Measurements from ENCODE around the gene SMAD5. TPM values are rescaled to one million over a fixed set of nuclear protein-coding genes. Genes with fewer than 3 reads are reported as not detected.

SMAD5 gene
- total RNA-seq, 2 experiments from 2014 or later: 9.6 to 10.9 TPM

- Mint-ChIP-seq H3K4me3 (no peak overlapping the region), H3K36me3 (no peaks in the 10 kb centered on the region), H3K27ac (no peak overlapping the region), H3K27me3 (peaks cover 2% of the 10 kb centered on the region), H3K4me1 (ENCODE audit: low read depth) (peaks cover 2% of the 10 kb centered on the region), H3K9me3 (no peaks in the 10 kb centered on the region)
- CTCF ChIA-PET: interaction anchor here (0.6 kb wide), 1 partner anchor 11 kb away, joined by 3 read pairs; no protein-coding TSS in a partner anchor
- POLR2A ChIA-PET: no interaction called here
- DNase-seq: no peak
- intact Hi-C loops (cut with micrococcal nuclease): no loop called here
Observed at GRCh38 chr5:136145030-136145429, 12.4 kb downstream of the SMAD5 start.

GRCh38 chr5:136146201-136146600, 13.6 kb downstream of the SMAD5 start:
- Mint-ChIP-seq H3K36me3 (no peaks in the 10 kb centered on the region), H3K9me3 (no peaks in the 10 kb centered on the region), H3K4me1 (ENCODE audit: low read depth) (peaks cover 2% of the 10 kb centered on the region), H3K4me3 (no peak overlapping the region), H3K27me3 (peaks cover 2% of the 10 kb centered on the region), H3K27ac (no peak overlapping the region)
- CTCF ChIA-PET: interaction anchor here (0.9 kb wide), 1 partner anchor 83 kb away, joined by 3 read pairs; no protein-coding TSS in a partner anchor
- POLR2A ChIA-PET: no interaction called here
- DNase-seq: no peak
- intact Hi-C loops (cut with micrococcal nuclease): no loop called here

GRCh38 chr5:136147632-136148031, 15.0 kb downstream of the SMAD5 start:
- no peak overlapping the region for H3K27ac Mint-ChIP-seq
- H3K4me1 Mint-ChIP-seq (ENCODE audit: low read depth): peaks cover 2% of the 10 kb centered on the region
- ChIA-PET CTCF (interaction anchor here (1.0 kb wide), 1 partner anchor 66 kb away, joined by 4 read pairs; no protein-coding TSS in a partner anchor), POLR2A (no interaction called here)
- no peak for DNase-seq
- no peaks in the 10 kb centered on the region for H3K36me3 Mint-ChIP-seq
- H3K4me3 Mint-ChIP-seq: no peak overlapping the region
- H3K9me3 Mint-ChIP-seq: no peaks in the 10 kb centered on the region
- H3K27me3 Mint-ChIP-seq: peaks cover 2% of the 10 kb centered on the region
- intact Hi-C loops (cut with micrococcal nuclease): no loop called here

GRCh38 chr5:136149891-136150290, 17.2 kb downstream of the SMAD5 start:
- H3K4me1 Mint-ChIP-seq (ENCODE audit: low read depth): peaks cover 2% of the 10 kb centered on the region
- no peaks in the 10 kb centered on the region for H3K9me3 Mint-ChIP-seq
- ChIA-PET CTCF (no interaction called here), POLR2A (no interaction called here)
- peaks cover 2% of the 10 kb centered on the region for H3K27me3 Mint-ChIP-seq
- H3K4me3 Mint-ChIP-seq: no peak overlapping the region
- H3K36me3 Mint-ChIP-seq: peaks cover 6% of the 10 kb centered on the region
- no peak overlapping the region for H3K27ac Mint-ChIP-seq
- intact Hi-C loops (cut with micrococcal nuclease): no loop called here
- no peak for DNase-seq

GRCh38 chr5:136153581-136154236, 21.1 kb downstream of the SMAD5 start:
- Mint-ChIP-seq H3K4me3 (no peak overlapping the region), H3K9me3 (no peaks in the 10 kb centered on the region), H3K4me1 (ENCODE audit: low read depth) (no peaks in the 10 kb centered on the region), H3K36me3 (peaks cover 7% of the 10 kb centered on the region), H3K27ac (no peak overlapping the region), H3K27me3 (no peaks in the 10 kb centered on the region)
- intact Hi-C loops (cut with micrococcal nuclease): no loop called here
- no peak for DNase-seq
- POLR2A ChIA-PET: no interaction called here
- CTCF ChIA-PET: interaction anchor here (0.9 kb wide), 1 partner anchor 587 kb away, joined by 3 read pairs; no protein-coding TSS in a partner anchor

GRCh38 chr5:136155078-136155477, 22.4 kb downstream of the SMAD5 start:
- Mint-ChIP-seq H3K27me3 (no peaks in the 10 kb centered on the region), H3K9me3 (no peaks in the 10 kb centered on the region), H3K27ac (no peak overlapping the region), H3K36me3 (peaks cover 7% of the 10 kb centered on the region), H3K4me1 (ENCODE audit: low read depth) (no peaks in the 10 kb centered on the region), H3K4me3 (no peak overlapping the region)
- intact Hi-C loops (cut with micrococcal nuclease): no loop called here
- ChIA-PET POLR2A (no interaction called here), CTCF (no interaction called here)
- no peak for DNase-seq

DNA sequence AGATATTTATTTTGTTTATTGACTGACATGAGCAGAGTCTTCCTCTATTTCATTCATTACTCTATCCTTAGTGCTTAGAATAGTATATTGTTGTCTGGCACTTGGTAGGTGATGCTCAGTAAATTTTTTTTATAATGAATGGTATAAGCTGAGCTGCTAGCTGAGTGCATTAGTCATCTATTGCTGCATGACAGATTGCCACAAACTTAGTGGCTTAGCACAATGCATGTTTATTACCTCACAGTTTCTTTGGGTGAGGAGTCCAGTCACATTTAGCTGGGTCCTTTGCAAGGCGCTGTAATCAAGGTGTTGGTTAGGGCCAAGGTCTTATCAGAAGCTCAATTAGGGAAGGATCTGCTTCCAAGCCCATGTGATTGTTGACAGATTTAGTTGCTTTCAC, 23.1 kb downstream of the SMAD5 start:
- ChIA-PET POLR2A (no interaction called here), CTCF (interaction anchor here (1.6 kb wide), 1 partner anchor 211 kb away, joined by 4 read pairs; no protein-coding TSS in a partner anchor)
- no peak for DNase-seq
- Mint-ChIP-seq H3K36me3 (peaks cover 7% of the 10 kb centered on the region), H3K27me3 (no peaks in the 10 kb centered on the region), H3K27ac (no peak overlapping the region), H3K4me3 (no peak overlapping the region), H3K9me3 (no peaks in the 10 kb centered on the region), H3K4me1 (ENCODE audit: low read depth) (no peaks in the 10 kb centered on the region)
- intact Hi-C loops (cut with micrococcal nuclease): no loop called here

DNA sequence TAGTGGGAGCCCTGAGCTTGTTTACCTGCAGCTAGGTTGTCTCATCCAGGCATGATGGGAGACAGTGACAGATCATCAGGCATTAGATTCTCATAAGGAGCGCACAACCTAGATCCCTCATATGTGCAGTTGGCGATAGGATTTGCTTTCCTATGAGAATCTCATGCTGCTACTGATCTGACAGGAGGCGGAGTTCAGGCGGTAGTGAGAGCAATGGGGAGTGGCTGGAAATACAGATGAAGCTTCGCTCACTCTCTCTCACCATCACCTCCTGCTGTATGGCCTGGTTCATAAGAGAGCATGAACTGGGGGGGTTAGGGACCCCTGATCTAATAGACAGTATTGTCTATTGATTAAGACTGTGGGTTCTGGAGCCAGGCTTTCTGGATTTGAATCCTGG, 24.9 kb downstream of the SMAD5 start:
- peaks cover 7% of the 10 kb centered on the region for H3K36me3 Mint-ChIP-seq
- no peak overlapping the region for H3K27ac Mint-ChIP-seq
- H3K4me3 Mint-ChIP-seq: no peak overlapping the region
- POLR2A ChIA-PET: no interaction called here
- CTCF ChIA-PET: no interaction called here
- no peak for DNase-seq
- H3K4me1 Mint-ChIP-seq (ENCODE audit: low read depth): no peaks in the 10 kb centered on the region
- H3K27me3 Mint-ChIP-seq: no peaks in the 10 kb centered on the region
- no peaks in the 10 kb centered on the region for H3K9me3 Mint-ChIP-seq
- intact Hi-C loops (cut with micrococcal nuclease): no loop called here

DNA sequence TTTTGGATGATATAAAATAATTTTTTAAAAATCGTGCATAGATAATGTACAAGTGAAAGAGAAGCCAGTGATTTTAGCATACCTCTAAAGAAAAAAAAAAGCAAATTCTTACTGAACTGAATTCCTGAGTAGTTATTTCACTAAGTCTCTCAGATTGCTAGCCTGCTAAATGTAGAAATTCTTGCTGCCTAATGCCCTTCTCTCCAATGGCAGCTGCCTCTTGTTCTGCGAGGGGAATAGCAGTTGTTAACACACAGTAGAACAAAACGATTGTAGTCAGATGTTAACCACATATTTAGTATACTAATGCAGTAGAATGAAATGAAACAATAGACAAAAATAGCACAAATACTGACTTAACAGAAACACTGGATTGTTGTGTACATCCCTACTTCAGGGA, 26.8 kb downstream of the SMAD5 start:
- H3K4me3 Mint-ChIP-seq: no peak overlapping the region
- peaks cover 5% of the 10 kb centered on the region for H3K36me3 Mint-ChIP-seq
- no peak for DNase-seq
- H3K4me1 Mint-ChIP-seq (ENCODE audit: low read depth): no peaks in the 10 kb centered on the region
- no peaks in the 10 kb centered on the region for H3K9me3 Mint-ChIP-seq
- H3K27me3 Mint-ChIP-seq: no peaks in the 10 kb centered on the region
- ChIA-PET POLR2A (no interaction called here), CTCF (no interaction called here)
- intact Hi-C loops (cut with micrococcal nuclease): no loop called here
- H3K27ac Mint-ChIP-seq: no peak overlapping the region

- intact Hi-C loops (cut with micrococcal nuclease): no loop called here
- no peak for DNase-seq
- H3K27me3 Mint-ChIP-seq: no peaks in the 10 kb centered on the region
- ChIA-PET POLR2A (no interaction called here), CTCF (no interaction called here)
- no peaks in the 10 kb centered on the region for H3K36me3 Mint-ChIP-seq
- no peak overlapping the region for H3K4me3 Mint-ChIP-seq
- H3K27ac Mint-ChIP-seq: no peak overlapping the region
- no peaks in the 10 kb centered on the region for H3K9me3 Mint-ChIP-seq
- no peaks in the 10 kb centered on the region for H3K4me1 Mint-ChIP-seq (ENCODE audit: low read depth)
Observed at GRCh38 chr5:136162008-136162407, 29.4 kb downstream of the SMAD5 start.

DNA sequence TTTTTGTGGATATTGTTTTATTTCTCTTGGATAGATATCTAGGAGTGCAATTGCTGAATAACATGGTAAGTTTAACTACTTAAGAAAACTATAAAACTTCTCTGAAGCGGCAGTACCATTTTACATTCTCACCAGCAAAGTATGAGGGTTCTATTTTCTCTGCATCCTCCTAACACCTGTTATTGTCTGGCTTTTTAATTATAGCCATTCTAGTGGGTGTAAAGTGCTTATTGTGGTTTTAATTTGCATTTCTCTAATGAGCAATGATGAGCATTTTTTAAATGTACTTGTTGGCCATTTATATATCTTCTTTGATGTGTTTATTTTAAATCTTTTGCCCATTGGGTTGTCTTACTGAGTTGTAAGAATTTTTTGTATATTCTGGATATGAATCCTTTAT, 31.6 kb downstream of the SMAD5 start:
- CTCF ChIA-PET: no interaction called here
- DNase-seq: no peak
- no peak overlapping the region for H3K27ac Mint-ChIP-seq
- intact Hi-C loops (cut with micrococcal nuclease): no loop called here
- H3K27me3 Mint-ChIP-seq: no peaks in the 10 kb centered on the region
- H3K9me3 Mint-ChIP-seq: no peaks in the 10 kb centered on the region
- no peak overlapping the region for H3K4me3 Mint-ChIP-seq
- POLR2A ChIA-PET: no interaction called here
- no peaks in the 10 kb centered on the region for H3K4me1 Mint-ChIP-seq (ENCODE audit: low read depth)
- peaks cover 5% of the 10 kb centered on the region for H3K36me3 Mint-ChIP-seq

GRCh38 chr5:136166909-136167308, 34.3 kb downstream of the SMAD5 start:
- intact Hi-C loops (cut with micrococcal nuclease): no loop called here
- Mint-ChIP-seq H3K27me3 (no peaks in the 10 kb centered on the region), H3K9me3 (no peaks in the 10 kb centered on the region), H3K4me3 (no peak overlapping the region), H3K36me3 (peaks cover 7% of the 10 kb centered on the region), H3K27ac (no peak overlapping the region), H3K4me1 (ENCODE audit: low read depth) (no peaks in the 10 kb centered on the region)
- CTCF ChIA-PET: no interaction called here
- no peak for DNase-seq
- POLR2A ChIA-PET: no interaction called here

GRCh38 chr5:136169218-136169617, 36.6 kb downstream of the SMAD5 start:
- Mint-ChIP-seq H3K27ac (no peak overlapping the region), H3K4me1 (ENCODE audit: low read depth) (no peaks in the 10 kb centered on the region), H3K36me3 (peaks cover 12% of the 10 kb centered on the region), H3K9me3 (no peaks in the 10 kb centered on the region), H3K27me3 (no peaks in the 10 kb centered on the region), H3K4me3 (no peak overlapping the region)
- no peak for DNase-seq
- intact Hi-C loops (cut with micrococcal nuclease): no loop called here
- ChIA-PET CTCF (no interaction called here), POLR2A (no interaction called here)

All from activated CD4-positive, alpha-beta memory T cell treated with anti-CD3 and anti-CD28 coated beads for 36 hours (primary cell).